ENCODE data around the gene MYL7. TPM values are rescaled to one million over a fixed set of nuclear protein-coding genes. Genes with fewer than 3 reads are reported as not detected.

The MYL7 gene
- total RNA-seq, 1 experiment from 2014 or later, result 5.7 TPM

- no peak overlapping the region for H2BK120ac ChIP-seq (ENCODE audit: low read depth, low read length, poor library complexity, severe bottlenecking)
- H2AK5ac ChIP-seq (ENCODE audit: insufficient read length, low read length), result no peak overlapping the region
- no peak overlapping the region for H3K4me3 Mint-ChIP-seq
- no peaks in the 10 kb centered on the region for H3K9me3 ChIP-seq (ENCODE audit: control insufficient read depth, low read depth, low read length)
- no peak overlapping the region for H3K4ac ChIP-seq (ENCODE audit: low read depth, low read length)
- no peak overlapping the region for H3K9ac ChIP-seq (ENCODE audit: extremely low read depth, insufficient read length, low read length)
- H4K8ac ChIP-seq (replicated peaks; ENCODE audit: insufficient read length, low read depth, low read length), result no peak overlapping the region
- H3K79me2 ChIP-seq (ENCODE audit: insufficient read depth, low read length), result no peaks in the 10 kb centered on the region
- H2AFZ ChIP-seq (ENCODE audit: low read length), result no peak overlapping the region
- no peak overlapping the region for H2BK15ac ChIP-seq (ENCODE audit: low read depth, low read length)
- no peak overlapping the region for H3K14ac ChIP-seq (ENCODE audit: insufficient read depth, low read length)
- no peaks in the 10 kb centered on the region for H3K23me2 ChIP-seq (ENCODE audit: insufficient read length, low read depth, low read length, poor library complexity, severe bottlenecking)
- H4K91ac ChIP-seq (ENCODE audit: insufficient read length, low read depth, low read length), result no peak overlapping the region
- no peak overlapping the region for H3K23ac ChIP-seq (ENCODE audit: insufficient read length, low read depth, low read length)
- no peaks in the 10 kb centered on the region; the same call in 1 of the 2 replicates for H3K4me1 ChIP-seq (ENCODE audit: insufficient read depth, low read length)
- H3K4me1 Mint-ChIP-seq, result peaks cover 15 to 18% of the 10 kb centered on the region in 2 experiments
- no peak for DNase-seq
- H2BK12ac ChIP-seq (ENCODE audit: insufficient read length, low read depth, low read length), result no peak overlapping the region
- H2BK5ac ChIP-seq (ENCODE audit: insufficient read length, low read length), result no peak overlapping the region
- no CpG with 5 or more reads among the region's 2 CpGs for WGBS (ENCODE audit: extremely low coverage, insufficient read length, low lambda C conversion rate)
- H3K79me1 ChIP-seq (ENCODE audit: insufficient read depth, low read depth, low read length, poor library complexity, severe bottlenecking), result no peaks in the 10 kb centered on the region
- no peak overlapping the region for H3K18ac ChIP-seq (ENCODE audit: insufficient read length, low read depth, low read length)
- H3K56ac ChIP-seq (ENCODE audit: insufficient read length, low read depth, low read length), result no peak overlapping the region
- H3K9me3 Mint-ChIP-seq, result no peaks in the 10 kb centered on the region
- no peaks in the 10 kb centered on the region for H4K20me1 ChIP-seq (ENCODE audit: control insufficient read depth, insufficient read depth, insufficient read length)
- H3K4me2 ChIP-seq (ENCODE audit: insufficient read depth, insufficient read length, low read length), result no peak overlapping the region
- TF ChIP-seq, protein P1, sequence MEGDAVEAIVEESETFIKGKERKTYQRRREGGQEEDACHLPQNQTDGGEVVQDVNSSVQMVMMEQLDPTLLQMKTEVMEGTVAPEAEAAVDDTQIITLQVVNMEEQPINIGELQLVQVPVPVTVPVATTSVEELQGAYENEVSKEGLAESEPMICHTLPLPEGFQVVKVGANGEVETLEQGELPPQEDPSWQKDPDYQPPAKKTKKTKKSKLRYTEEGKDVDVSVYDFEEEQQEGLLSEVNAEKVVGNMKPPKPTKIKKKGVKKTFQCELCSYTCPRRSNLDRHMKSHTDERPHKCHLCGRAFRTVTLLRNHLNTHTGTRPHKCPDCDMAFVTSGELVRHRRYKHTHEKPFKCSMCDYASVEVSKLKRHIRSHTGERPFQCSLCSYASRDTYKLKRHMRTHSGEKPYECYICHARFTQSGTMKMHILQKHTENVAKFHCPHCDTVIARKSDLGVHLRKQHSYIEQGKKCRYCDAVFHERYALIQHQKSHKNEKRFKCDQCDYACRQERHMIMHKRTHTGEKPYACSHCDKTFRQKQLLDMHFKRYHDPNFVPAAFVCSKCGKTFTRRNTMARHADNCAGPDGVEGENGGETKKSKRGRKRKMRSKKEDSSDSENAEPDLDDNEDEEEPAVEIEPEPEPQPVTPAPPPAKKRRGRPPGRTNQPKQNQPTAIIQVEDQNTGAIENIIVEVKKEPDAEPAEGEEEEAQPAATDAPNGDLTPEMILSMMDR (conservative IDR thresholded peaks at IDR 0.05), result no peak
- no peak overlapping the region for H3K27ac Mint-ChIP-seq
- H3K27ac ChIP-seq (ENCODE audit: insufficient read length, low read depth, low read length), result no peak overlapping the region
- H3K27me3 Mint-ChIP-seq (ENCODE audit: low read depth), result peaks cover 6% of the 10 kb centered on the region
- H3T11ph ChIP-seq (ENCODE audit: low read length), result no peak overlapping the region
- no peaks in the 10 kb centered on the region; the same call in 1 of the 2 replicates for H3K27me3 ChIP-seq (ENCODE audit: insufficient read depth, low read length)
- H3K36me3 Mint-ChIP-seq (ENCODE audit: insufficient read depth in 1 of 3, low read depth in 3 of 3), result no peaks in the 10 kb centered on the region
- H4K5ac ChIP-seq (ENCODE audit: insufficient read length, low read depth, low read length), result no peak overlapping the region
- H2BK20ac ChIP-seq (ENCODE audit: low read depth, low read length, poor library complexity, severe bottlenecking), result no peak overlapping the region
These were observed 20.2 kb upstream of the MYL7 start for GRCh38 chr7:44161371-44161770.

All from H9 (cell line).